Tibial artery (tissue), 4 donors: ENCODE measurements around the gene NFATC1.

Experiments used
- DNase-seq, 2 donors: peaks; one replicate each; pipeline ENCODE4 v3.0.0-alpha.2; 2019
- H3K27ac ChIP-seq, 2 donors: fragments of 200-600 bp; sonication (generic) in 1 of 2; 1 replicate in 1 of 2; 2 replicates in 1 of 2; pipeline ENCODE4 v1.5.1; 2018 to 2019; ENCODE audit warnings: mild to moderate bottlenecking in 1 of 2
- H3K27me3 ChIP-seq, 2 donors: fragments of 200-600 bp; sonication (generic) in 1 of 2; one replicate each; pipeline versions ENCODE4 v1.5.1 to v1.6.0; 2016 to 2019
- H3K36me3 ChIP-seq, 3 donors: fragments of 200-600 bp; sonication (generic) in 2 of 3; one replicate each; pipeline ENCODE4 v1.5.1; 2016 to 2019; ENCODE audit warnings: mild to moderate bottlenecking in 2 of 3
- H3K4me1 ChIP-seq, 4 donors: fragments of 200-600 bp; sonication (generic) in 2 of 4; 1 replicate in 3 of 4; 2 replicates in 1 of 4; pipeline ENCODE4 v1.5.1; 2016 to 2019
- H3K4me3 ChIP-seq, 2 donors: fragments of 200-600 bp; sonication (generic) in 1 of 2; 1 replicate in 1 of 2; 2 replicates in 1 of 2; pipeline ENCODE4 v1.5.1; 2018 to 2019; ENCODE audit warnings: mild to moderate bottlenecking in 2 of 2
- H3K9me3 ChIP-seq, 3 donors: fragments of 200-600 bp; sonication (generic) in 1 of 3; one replicate each; pipeline ENCODE4 v1.5.1; 2016 to 2019
- CTCF ChIP-seq, 2 experiments: fragments of 200-600 bp in 1 of 2; fragments of 450-650 bp in 1 of 2; IDR thresholded peaks; one replicate each; pipeline ENCODE4 v1.5.1; 2017 to 2019; ENCODE audit warnings: antibody characterized with exemption in 2 of 2, mild to moderate bottlenecking in 1 of 2, moderate library complexity in 1 of 2
- intact Hi-C: fragments of 100-400 bp; cut with DNase I; formaldehyde crosslinking; loops from one replicate; pipeline ENCODE4 v1.15.0; 2023; ENCODE audit warnings: low total_unique reads

Gene NFATC1

GRCh38 chr18:79487183-79487800 is 91.6 kb downstream of the NFATC1 start:
- peaks cover 0 to 26% (median 19%) of the 10 kb centered on the region in 4 donors for H3K4me1 ChIP-seq
- H3K9me3 ChIP-seq, result no peaks in the 10 kb centered on the region
- peaks cover 12 to 55% (median 48%) of the 10 kb centered on the region in 3 donors for H3K36me3 ChIP-seq
- peak in 1 of 2 donors; percentile 63 for DNase-seq
- TF ChIP-seq CTCF (IDR thresholded peaks at IDR 0.05), result no peak
- no peak overlapping the region for H3K4me3 ChIP-seq
- no peak overlapping the region for H3K27ac ChIP-seq
- intact Hi-C loops, result no loop called here
- H3K27me3 ChIP-seq, result no peaks in the 10 kb centered on the region

- Histone ChIP-seq H3K36me3 (peaks cover 12 to 55% (median 48%) of the 10 kb centered on the region in 3 donors), H3K4me1 (peaks cover 0 to 26% (median 19%) of the 10 kb centered on the region in 4 donors), H3K27me3 (no peaks in the 10 kb centered on the region), H3K27ac (no peak overlapping the region), H3K4me3 (no peak overlapping the region), H3K9me3 (no peaks in the 10 kb centered on the region)
- peak in 1 of 2 donors; percentile 53 for DNase-seq
- TF ChIP-seq CTCF (IDR thresholded peaks at IDR 0.05), result no peak
- intact Hi-C loops, result no loop called here
Observed at GRCh38 chr18:79487801-79488201, 92.1 kb downstream of the NFATC1 start.

GRCh38 chr18:79488311-79489050 is 92.8 kb downstream of the NFATC1 start:
- intact Hi-C loops, result no loop called here
- no peak for TF ChIP-seq CTCF (IDR thresholded peaks at IDR 0.05)
- H3K36me3 ChIP-seq, result peaks cover 12 to 62% (median 53%) of the 10 kb centered on the region in 3 donors
- peak in 1 of 2 donors; percentile 54 for DNase-seq
- H3K9me3 ChIP-seq, result no peaks in the 10 kb centered on the region
- H3K4me1 ChIP-seq, result peaks cover 0 to 26% (median 19%) of the 10 kb centered on the region in 4 donors
- no peaks in the 10 kb centered on the region for H3K27me3 ChIP-seq
- H3K27ac ChIP-seq, result no peak overlapping the region
- H3K4me3 ChIP-seq, result no peak overlapping the region

- peak in 1 of 2 donors; percentile 57 for DNase-seq
- peaks cover 0 to 26% (median 19%) of the 10 kb centered on the region in 4 donors for H3K4me1 ChIP-seq
- no peak overlapping the region for H3K4me3 ChIP-seq
- no peak for TF ChIP-seq CTCF (IDR thresholded peaks at IDR 0.05)
- H3K36me3 ChIP-seq, result peaks cover 18 to 69% (median 61%) of the 10 kb centered on the region in 3 donors
- H3K27me3 ChIP-seq, result no peaks in the 10 kb centered on the region
- no peaks in the 10 kb centered on the region for H3K9me3 ChIP-seq
- H3K27ac ChIP-seq, result no peak overlapping the region
- intact Hi-C loops, result no loop called here
Observed at GRCh38 chr18:79489051-79489898, 93.5 kb downstream of the NFATC1 start.

GRCh38 chr18:79489899-79490625 is 94.3 kb downstream of the NFATC1 start:
- intact Hi-C loops, result no loop called here
- peaks cover 0 to 20% (median 14%) of the 10 kb centered on the region in 4 donors for H3K4me1 ChIP-seq
- H3K27me3 ChIP-seq, result no peaks in the 10 kb centered on the region
- no peak overlapping the region for H3K27ac ChIP-seq
- no peak for TF ChIP-seq CTCF (IDR thresholded peaks at IDR 0.05)
- H3K4me3 ChIP-seq, result no peak overlapping the region
- peaks cover 18 to 72% (median 63%) of the 10 kb centered on the region in 3 donors for H3K36me3 ChIP-seq
- H3K9me3 ChIP-seq, result no peaks in the 10 kb centered on the region
- DNase-seq, result peak in 1 of 2 donors; percentile 61
